GM12878 (cell line): ENCODE measurements around the gene AGTRAP. TPM values are rescaled to one million over a fixed set of nuclear protein-coding genes. Genes with fewer than 3 reads are reported as not detected.

ENCODE experiments used
- ATAC-seq: fragments of 200-7000 bp; cut with Tn5 transposase; 3 replicates; pipeline ENCODE4 v1.9.1; 2020; ENCODE audit warnings: mild to moderate bottlenecking, moderate library complexity
- BruUV-seq: library from RNA; stranded (reverse); fragments of 400-500 nt; replicated peaks from 2 replicates; lab custom pipeline; 2021; lab: Mats Ljungman, UMichigan
- CTCF ChIA-PET: fragments of 300-600 bp; sonication (Branson Sonifier 250); formaldehyde crosslinking; extraction: SDS; loops from one replicate; lab custom pipeline; 2021; ENCODE audit warnings: inconsistent platforms; lab: Yijun Ruan, JAX
- POLR2A ChIA-PET: fragments of 350-600 bp; formaldehyde crosslinking; extraction: SDS; loops from one replicate; lab custom pipeline; 2021; ENCODE audit warnings: inconsistent platforms; lab: Charles Lee
- RAD21 ChIA-PET: fragments of 300-600 bp; sonication (Branson Sonifier 250); formaldehyde crosslinking; loops from one replicate; lab custom pipeline; 2023; ENCODE audit warnings: antibody characterized with exemption; ENCODE audit not compliant: unreplicated experiment; lab: Charles Lee
- SMC1A ChIA-PET: fragments of 300-600 bp; sonication (Branson Sonifier 250); formaldehyde crosslinking; loops from one replicate; lab custom pipeline; 2023; ENCODE audit not compliant: unreplicated experiment, uncharacterized antibody; lab: Charles Lee
- DNase-seq: peaks from one replicate; pipeline ENCODE4 v3.0.0-alpha.2; 2011; ENCODE audit warnings: low read depth, low spot score
- FAIRE-seq: peaks from 3 replicates; lab custom pipeline; 2011; peaks lifted over from hg19 to GRCh38; lab: Jason Lieb, UNC
- H2AFZ ChIP-seq: 2 replicates; pipeline ENCODE4 v1.6.0; 2011; ENCODE audit warnings: low read depth, low read length, control low read depth; ENCODE audit not compliant: control insufficient read depth
- H3K27ac ChIP-seq: 2 replicates; pipeline ENCODE4 v1.5.1; 2011; ENCODE audit warnings: control low read depth; ENCODE audit not compliant: control insufficient read depth, insufficient read depth
- H3K27me3 ChIP-seq, 2 experiments: replicated peaks in 1 of 2; 2 replicates each; pipeline versions ENCODE4 v1.6.0 to v1.6.1; 2011; ENCODE audit warnings: low read length in 1 of 2; ENCODE audit not compliant: control insufficient read depth in 2 of 2, insufficient read depth in 2 of 2
- H3K36me3 ChIP-seq, 2 experiments: 2 replicates each; pipeline ENCODE4 v1.5.1; 2011; ENCODE audit warnings: low read length in 1 of 2; ENCODE audit not compliant: control insufficient read depth in 2 of 2, insufficient read depth in 2 of 2
- H3K4me1 ChIP-seq: 2 replicates; pipeline ENCODE4 v1.6.1; 2011; ENCODE audit warnings: mild to moderate bottlenecking, low read length, moderate library complexity, mixed read lengths; ENCODE audit not compliant: control insufficient read depth, insufficient read depth
- H3K4me2 ChIP-seq: 2 replicates; pipeline ENCODE4 v1.6.0; 2011; ENCODE audit warnings: control low read depth; ENCODE audit not compliant: control insufficient read depth, insufficient read depth
- H3K4me3 ChIP-seq: fragments of 200-600 bp; sonication (generic); 2 replicates; pipeline ENCODE4 v1.5.1; 2016
- H3K79me2 ChIP-seq: 2 replicates; pipeline ENCODE4 v1.6.0; 2011; ENCODE audit warnings: low read length; ENCODE audit not compliant: control insufficient read depth, insufficient read depth
- H3K9ac ChIP-seq: 2 replicates; pipeline ENCODE4 v1.8.0; 2011; ENCODE audit warnings: low read length, control low read depth, mixed read lengths; ENCODE audit not compliant: control insufficient read depth, insufficient read depth
- H3K9me3 ChIP-seq: replicated peaks from 3 replicates; pipeline ENCODE4 v1.5.1; 2011; ENCODE audit warnings: mild to moderate bottlenecking, low read length; ENCODE audit not compliant: control insufficient read depth, insufficient read depth
- H4K20me1 ChIP-seq: 2 replicates; pipeline ENCODE4 v1.6.0; 2011; ENCODE audit not compliant: control insufficient read depth, insufficient read depth
- ETV6 ChIP-seq, 2 experiments: fragments of 450-650 bp in 1 of 2; IDR thresholded peaks in 1 of 2; conservative IDR thresholded peaks in 1 of 2; 2 replicates each; pipeline ENCODE4 v1.6.1; 2014; ENCODE audit warnings: antibody characterized with exemption in 1 of 2, borderline replicate concordance in 1 of 2, low read depth in 1 of 2, mild to moderate bottlenecking in 1 of 2, moderate library complexity in 1 of 2
- HSF1 ChIP-seq: fragments of 150-350 bp; IDR thresholded peaks from 2 replicates; pipeline ENCODE4 v1.6.1; 2014; ENCODE audit warnings: mild to moderate bottlenecking, low read depth, low read length
- MTA2 ChIP-seq: fragments of 450-650 bp; IDR thresholded peaks from 2 replicates; pipeline ENCODE4 v1.6.1; 2016; ENCODE audit warnings: low read depth, mild to moderate bottlenecking, moderate library complexity
- POU2F2 ChIP-seq: IDR thresholded peaks from 3 replicates; pipeline ENCODE4 v1.6.1; 2011; ENCODE audit warnings: low read depth, mild to moderate bottlenecking, low read length, borderline replicate concordance
- TBL1XR1 ChIP-seq: IDR thresholded peaks from 2 replicates; pipeline ENCODE4 v1.6.1; 2012; ENCODE audit warnings: low read depth, low read length, improper control_type of control experiment
- TCF7 ChIP-seq: IDR thresholded peaks from 2 replicates; pipeline ENCODE4 v1.6.1; 2014; ENCODE audit warnings: antibody characterized with exemption, borderline replicate concordance
- ZNF622 ChIP-seq: fragments of 450-650 bp; IDR thresholded peaks from 2 replicates; pipeline ENCODE4 v1.6.1; 2017; ENCODE audit warnings: mild to moderate bottlenecking, inconsistent platforms
- WGBS: methylation state at CpG from one replicate; pipeline ENCODE4 v1.1.6; 2016; ENCODE audit warnings: low lambda C conversion rate; ENCODE audit not compliant: insufficient replicate concordance, insufficient coverage; ENCODE audit errors: missing lambda C conversion rate; 5-methylcytosine and 5-hydroxymethylcytosine counted together
- in situ Hi-C: fragments of 300-500 bp; cut with MboI; formaldehyde crosslinking; loops from 9 replicates; pipeline ENCODE4 v1.14.3; 2018; ENCODE audit warnings: mixed read lengths
- intact Hi-C: fragments of 100-400 bp; cut with micrococcal nuclease; formaldehyde crosslinking; loops from one replicate; pipeline ENCODE4 v1.14.2; 2022; ENCODE audit not compliant: unreplicated experiment
- polyA plus RNA-seq, 11 experiments: library from polyadenylated mRNA; depleted of rRNA in 4 of 11; unstranded in 6 of 11; stranded (reverse) in 5 of 11; fragments of >200 nt; fragmentation: Nextera tagmentation in 4 of 11; fragmentation: Illumina TruSeq in 1 of 11; extraction: Ambion mirVana in 4 of 11; extraction: Trizol in 1 of 11; gene quantifications; 1 replicate in 1 of 11; 2 replicates in 10 of 11; pipeline versions ENCODE4 v1.2.1 to v1.2.3, GENCODE V29; 2011 to 2016; ENCODE audit warnings: inconsistent platforms in 2 of 11, missing spikeins in 2 of 11, low read depth in 1 of 11
- total RNA-seq, 4 experiments: library from RNA; depleted of rRNA in 3 of 4; stranded (reverse); fragments of >200 nt in 3 of 4; fragmentation: Illumina TruSeq in 1 of 4; extraction: Trizol in 1 of 4; gene quantifications; 2 replicates each; pipeline versions ENCODE4 v1.2.1 to v1.2.3, GENCODE V29; 2013 to 2021

AGTRAP gene
- total and polyA plus RNA-seq, 10 of the 15 experiments (the other 5 are each of a cell fraction or from before 2014, with no cell fraction given): 3.0 to 17.4 (median 10.2) TPM

- no peak for ATAC-seq
- no TSS peak for BruUV-seq
- H3K9me3 ChIP-seq: no peaks in the 10 kb centered on the region
- H3K79me2 ChIP-seq: no peaks in the 10 kb centered on the region
- SMC1A ChIA-PET: no interaction called here
- 81% methylated on average over 5 of the region's 5 CpGs for WGBS
- POLR2A ChIA-PET: no interaction called here
- no peak overlapping the region for H3K27ac ChIP-seq
- intact Hi-C loops (no loop called here), in situ Hi-C loops (no loop called here)
- no peak overlapping the region for H2AFZ ChIP-seq
- peaks cover 15% of the 10 kb centered on the region for H3K4me1 ChIP-seq
- RAD21 ChIA-PET: no interaction called here
- TF ChIP-seq HSF1 (no peak), TCF7 (no peak), POU2F2 (no peak), ETV6 (conservative IDR thresholded peaks at IDR 0.05 in 1 of 2, IDR thresholded peaks at IDR 0.05 in 1 of 2; ENCODE audit: borderline replicate concordance in 1 of 2, low read depth in 1 of 2) (no peak), ZNF622 (no peak), TBL1XR1 (no peak), MTA2 (no peak)
- FAIRE-seq: no peak
- H3K36me3 ChIP-seq: no peaks in the 10 kb centered on the region
- no peak overlapping the region for H3K4me3 ChIP-seq
- CTCF ChIA-PET: no interaction called here
- H3K27me3 ChIP-seq: no peaks in the 10 kb centered on the region
- no peak overlapping the region for H3K9ac ChIP-seq
- no peak overlapping the region for H3K4me2 ChIP-seq
- no peaks in the 10 kb centered on the region for H4K20me1 ChIP-seq
- no peak for DNase-seq
Measured at GRCh38 chr1:11741919-11742558, 6.1 kb downstream of the AGTRAP start.
